ENCODE data around the gene PIK3CD. TPM values are rescaled to one million over a fixed set of nuclear protein-coding genes. Genes with fewer than 3 reads are reported as not detected.

Gene PIK3CD
- total and polyA plus RNA-seq, 10 of the 15 experiments (the other 5 are each of a cell fraction or from before 2014, with no cell fraction given), result 7.0 to 101 (median 51.1) TPM

DNA sequence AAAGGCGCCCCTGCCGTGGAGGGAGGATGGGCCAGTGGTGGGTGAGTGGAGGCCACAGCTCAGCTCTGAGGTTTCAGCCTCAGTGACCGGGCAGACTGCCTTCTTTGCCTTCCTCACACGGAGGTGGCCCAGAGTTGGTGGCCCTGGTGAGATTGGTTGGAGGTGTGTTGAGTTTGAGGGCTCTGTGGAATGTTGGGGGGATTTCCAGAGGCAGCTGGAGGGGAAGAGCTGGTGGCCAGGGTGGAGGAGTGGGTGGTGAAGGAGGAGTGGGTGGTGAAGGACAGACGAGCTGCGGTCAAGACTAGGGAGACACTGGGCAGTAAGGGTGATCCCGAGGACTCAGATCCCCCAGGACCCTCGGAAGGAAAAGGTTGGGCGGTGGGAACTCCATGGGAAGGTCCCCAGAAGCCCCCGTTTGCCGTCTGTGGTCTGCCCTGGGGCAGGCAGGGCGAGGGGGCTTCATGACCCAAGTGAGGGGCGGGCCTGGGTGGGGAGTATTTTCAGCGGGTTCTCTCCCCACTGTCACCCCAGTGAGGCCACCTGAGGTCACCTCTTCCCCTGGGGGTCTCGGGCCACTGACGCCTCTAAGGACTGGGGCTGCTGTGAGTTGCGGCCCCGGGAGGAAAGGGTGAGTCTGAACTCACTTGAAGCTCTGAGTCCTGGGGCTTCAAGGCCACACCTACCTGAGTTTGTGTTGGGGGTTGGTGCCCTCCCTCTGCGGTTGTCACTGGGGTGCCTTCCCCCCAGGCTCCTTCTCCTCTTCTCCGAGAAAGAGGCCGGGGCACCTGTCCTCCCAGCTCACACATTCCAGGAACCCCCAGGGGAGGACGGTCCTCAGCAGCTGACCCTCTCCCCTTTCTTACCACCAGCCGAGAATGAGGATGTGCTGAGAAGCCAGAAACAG lies 22.7 kb upstream of the PIK3CD start (continued):
- no peak for TF ChIP-seq SUPT20H (IDR thresholded peaks at IDR 0.05; ENCODE audit: borderline replicate concordance, control insufficient read depth, low read depth, low read length)
- no peak for TF ChIP-seq RBBP5 (conservative IDR thresholded peaks at IDR 0.05)
- peak; percentile 63 for TF ChIP-seq PAX5 (IDR thresholded peaks at IDR 0.05; ENCODE audit: borderline replicate concordance, low read depth, low read length)
- TF ChIP-seq, protein P1, sequence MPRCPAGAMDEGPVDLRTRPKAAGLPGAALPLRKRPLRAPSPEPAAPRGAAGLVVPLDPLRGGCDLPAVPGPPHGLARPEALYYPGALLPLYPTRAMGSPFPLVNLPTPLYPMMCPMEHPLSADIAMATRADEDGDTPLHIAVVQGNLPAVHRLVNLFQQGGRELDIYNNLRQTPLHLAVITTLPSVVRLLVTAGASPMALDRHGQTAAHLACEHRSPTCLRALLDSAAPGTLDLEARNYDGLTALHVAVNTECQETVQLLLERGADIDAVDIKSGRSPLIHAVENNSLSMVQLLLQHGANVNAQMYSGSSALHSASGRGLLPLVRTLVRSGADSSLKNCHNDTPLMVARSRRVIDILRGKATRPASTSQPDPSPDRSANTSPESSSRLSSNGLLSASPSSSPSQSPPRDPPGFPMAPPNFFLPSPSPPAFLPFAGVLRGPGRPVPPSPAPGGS (IDR thresholded peaks at IDR 0.05; ENCODE audit: borderline replicate concordance, insufficient read depth, low read depth, low read length, poor library complexity, severe bottlenecking), result no peak
- no peak for TF ChIP-seq SMARCA5 (IDR thresholded peaks at IDR 0.05)
- TF ChIP-seq, protein P2, sequence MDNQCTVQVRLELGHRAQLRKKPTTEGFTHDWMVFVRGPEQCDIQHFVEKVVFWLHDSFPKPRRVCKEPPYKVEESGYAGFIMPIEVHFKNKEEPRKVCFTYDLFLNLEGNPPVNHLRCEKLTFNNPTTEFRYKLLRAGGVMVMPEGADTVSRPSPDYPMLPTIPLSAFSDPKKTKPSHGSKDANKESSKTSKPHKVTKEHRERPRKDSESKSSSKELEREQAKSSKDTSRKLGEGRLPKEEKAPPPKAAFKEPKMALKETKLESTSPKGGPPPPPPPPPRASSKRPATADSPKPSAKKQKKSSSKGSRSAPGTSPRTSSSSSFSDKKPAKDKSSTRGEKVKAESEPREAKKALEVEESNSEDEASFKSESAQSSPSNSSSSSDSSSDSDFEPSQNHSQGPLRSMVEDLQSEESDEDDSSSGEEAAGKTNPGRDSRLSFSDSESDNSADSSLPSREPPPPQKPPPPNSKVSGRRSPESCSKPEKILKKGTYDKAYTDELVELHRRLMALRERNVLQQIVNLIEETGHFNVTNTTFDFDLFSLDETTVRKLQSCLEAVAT (IDR thresholded peaks at IDR 0.05), result no peak
- TF ChIP-seq EP300 (IDR thresholded peaks at IDR 0.05; ENCODE audit: borderline replicate concordance in 1 of 2, control insufficient read depth in 1 of 2, low read depth in 2 of 2, low read length in 2 of 2), result peak in 1 of 2 experiments; percentile 73; a peak in 3 of 4 replicates
- TF ChIP-seq NR2F1 (conservative IDR thresholded peaks at IDR 0.05), result peak; percentile 78
- TF ChIP-seq IRF4 (IDR thresholded peaks at IDR 0.05; ENCODE audit: low read depth, low read length), result 0 out of 2 replicates have a peak, but pooled peaks have one; percentile 7
- TF ChIP-seq, protein P3, sequence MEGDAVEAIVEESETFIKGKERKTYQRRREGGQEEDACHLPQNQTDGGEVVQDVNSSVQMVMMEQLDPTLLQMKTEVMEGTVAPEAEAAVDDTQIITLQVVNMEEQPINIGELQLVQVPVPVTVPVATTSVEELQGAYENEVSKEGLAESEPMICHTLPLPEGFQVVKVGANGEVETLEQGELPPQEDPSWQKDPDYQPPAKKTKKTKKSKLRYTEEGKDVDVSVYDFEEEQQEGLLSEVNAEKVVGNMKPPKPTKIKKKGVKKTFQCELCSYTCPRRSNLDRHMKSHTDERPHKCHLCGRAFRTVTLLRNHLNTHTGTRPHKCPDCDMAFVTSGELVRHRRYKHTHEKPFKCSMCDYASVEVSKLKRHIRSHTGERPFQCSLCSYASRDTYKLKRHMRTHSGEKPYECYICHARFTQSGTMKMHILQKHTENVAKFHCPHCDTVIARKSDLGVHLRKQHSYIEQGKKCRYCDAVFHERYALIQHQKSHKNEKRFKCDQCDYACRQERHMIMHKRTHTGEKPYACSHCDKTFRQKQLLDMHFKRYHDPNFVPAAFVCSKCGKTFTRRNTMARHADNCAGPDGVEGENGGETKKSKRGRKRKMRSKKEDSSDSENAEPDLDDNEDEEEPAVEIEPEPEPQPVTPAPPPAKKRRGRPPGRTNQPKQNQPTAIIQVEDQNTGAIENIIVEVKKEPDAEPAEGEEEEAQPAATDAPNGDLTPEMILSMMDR (IDR thresholded peaks at IDR 0.05 in 2 of 3, conservative IDR thresholded peaks at IDR 0.05 in 1 of 3; ENCODE audit: control insufficient read depth in 2 of 3, extremely low read depth in 1 of 3, insufficient read depth in 1 of 3, low read depth in 3 of 3, low read length in 3 of 3), result no peak
- TF ChIP-seq SP1 (IDR thresholded peaks at IDR 0.05; ENCODE audit: low read depth, low read length), result peak; percentile 22
- TF ChIP-seq RCOR1 (conservative IDR thresholded peaks at IDR 0.05; ENCODE audit: low read depth, low read length), result no peak
- TF ChIP-seq, protein P4, sequence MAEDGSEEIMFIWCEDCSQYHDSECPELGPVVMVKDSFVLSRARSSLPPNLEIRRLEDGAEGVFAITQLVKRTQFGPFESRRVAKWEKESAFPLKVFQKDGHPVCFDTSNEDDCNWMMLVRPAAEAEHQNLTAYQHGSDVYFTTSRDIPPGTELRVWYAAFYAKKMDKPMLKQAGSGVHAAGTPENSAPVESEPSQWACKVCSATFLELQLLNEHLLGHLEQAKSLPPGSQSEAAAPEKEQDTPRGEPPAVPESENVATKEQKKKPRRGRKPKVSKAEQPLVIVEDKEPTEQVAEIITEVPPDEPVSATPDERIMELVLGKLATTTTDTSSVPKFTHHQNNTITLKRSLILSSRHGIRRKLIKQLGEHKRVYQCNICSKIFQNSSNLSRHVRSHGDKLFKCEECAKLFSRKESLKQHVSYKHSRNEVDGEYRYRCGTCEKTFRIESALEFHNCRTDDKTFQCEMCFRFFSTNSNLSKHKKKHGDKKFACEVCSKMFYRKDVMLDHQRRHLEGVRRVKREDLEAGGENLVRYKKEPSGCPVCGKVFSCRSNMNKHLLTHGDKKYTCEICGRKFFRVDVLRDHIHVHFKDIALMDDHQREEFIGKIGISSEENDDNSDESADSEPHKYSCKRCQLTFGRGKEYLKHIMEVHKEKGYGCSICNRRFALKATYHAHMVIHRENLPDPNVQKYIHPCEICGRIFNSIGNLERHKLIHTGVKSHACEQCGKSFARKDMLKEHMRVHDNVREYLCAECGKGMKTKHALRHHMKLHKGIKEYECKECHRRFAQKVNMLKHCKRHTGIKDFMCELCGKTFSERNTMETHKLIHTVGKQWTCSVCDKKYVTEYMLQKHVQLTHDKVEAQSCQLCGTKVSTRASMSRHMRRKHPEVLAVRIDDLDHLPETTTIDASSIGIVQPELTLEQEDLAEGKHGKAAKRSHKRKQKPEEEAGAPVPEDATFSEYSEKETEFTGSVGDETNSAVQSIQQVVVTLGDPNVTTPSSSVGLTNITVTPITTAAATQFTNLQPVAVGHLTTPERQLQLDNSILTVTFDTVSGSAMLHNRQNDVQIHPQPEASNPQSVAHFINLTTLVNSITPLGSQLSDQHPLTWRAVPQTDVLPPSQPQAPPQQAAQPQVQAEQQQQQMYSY (CRISPR knock-in tag; IDR thresholded peaks at IDR 0.05), result no peak
- peak in 1 of 2 experiments; percentile 32; a peak in 1 of 4 replicates for TF ChIP-seq BHLHE40 (IDR thresholded peaks at IDR 0.05; ENCODE audit: borderline replicate concordance in 1 of 2, low read depth in 2 of 2, low read length in 1 of 2)
- no peak for TF ChIP-seq SREBF1 (IDR thresholded peaks at IDR 0.05; ENCODE audit: low read length)
- 0 out of 2 replicates have a peak, but pooled peaks have one; percentile 14 for TF ChIP-seq CBFB (IDR thresholded peaks at IDR 0.05; ENCODE audit: low read depth)
- no peak for TF ChIP-seq BMI1 (IDR thresholded peaks at IDR 0.05; ENCODE audit: borderline replicate concordance)
- TF ChIP-seq POLR2AphosphoS5 (IDR thresholded peaks at IDR 0.05; ENCODE audit: low read length), result peak; percentile 64; the same call in 1 of the 2 replicates
- no peak for TF ChIP-seq NR2C1 (IDR thresholded peaks at IDR 0.05)
- TF ChIP-seq CHD4 (IDR thresholded peaks at IDR 0.05), result no peak
